Measurements from ENCODE around the gene GAST. TPM values are rescaled to one million over a fixed set of nuclear protein-coding genes. Genes with fewer than 3 reads are reported as not detected.

Gene GAST
- total and polyA plus RNA-seq, 9 of the 15 experiments (the other 6 are each of a cell fraction or from before 2014, with no cell fraction given), result not detected

DNA sequence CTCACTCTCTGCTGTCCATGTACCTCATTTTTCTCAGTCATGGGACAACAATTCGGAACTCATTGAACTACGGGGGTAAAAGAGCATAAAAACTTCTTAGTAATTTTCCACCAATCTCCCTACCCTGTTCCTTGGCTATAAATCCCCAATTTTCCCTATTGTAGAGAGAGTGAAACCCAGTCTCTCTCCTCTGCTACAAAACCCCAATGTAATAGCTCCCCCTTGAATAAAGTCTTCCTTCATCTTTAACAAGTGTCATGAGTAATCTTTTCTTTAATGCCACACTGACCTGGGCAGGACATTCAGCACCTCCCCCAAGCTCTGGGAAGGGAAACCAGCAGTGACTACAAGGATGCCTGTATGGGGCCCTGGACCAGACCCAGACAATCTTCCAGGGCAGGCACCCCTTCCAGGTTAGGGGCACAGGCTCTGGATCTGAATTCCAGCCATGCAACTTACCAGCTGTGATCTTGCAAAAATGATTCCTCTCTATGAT lies 33.7 kb upstream of the GAST start (continued):
- TF ChIP-seq YY1 (IDR thresholded peaks at IDR 0.05; ENCODE audit: borderline replicate concordance in 1 of 3, control insufficient read depth in 1 of 3, extremely low read depth in 1 of 3, insufficient read depth in 3 of 3, insufficient read length in 1 of 3, insufficient replicate concordance in 2 of 3, low read depth in 1 of 3, low read length in 2 of 3) (peak in 1 of 3 experiments; percentile 45), ILK (tag; IDR thresholded peaks at IDR 0.05; ENCODE audit: borderline replicate concordance, low read depth) (0 out of 2 replicates have a peak, but pooled peaks have one; percentile 3), FOXA3 (CRISPR knock-in tag; conservative IDR thresholded peaks at IDR 0.05 in 1 of 2, IDR thresholded peaks at IDR 0.05 in 1 of 2) (peak in 1 of 2 experiments; percentile 74; a peak in 2 of 4 replicates), MYNN (IDR thresholded peaks at IDR 0.05) (peak; percentile 85), MYNN (CRISPR knock-in tag; IDR thresholded peaks at IDR 0.05) (no peak), KLF10 (CRISPR knock-in tag; IDR thresholded peaks at IDR 0.05) (peak; percentile 99), TAF9B (IDR thresholded peaks at IDR 0.05; ENCODE audit: partially characterized antibody) (peak; percentile 88), ZBTB26 (CRISPR knock-in tag; IDR thresholded peaks at IDR 0.05) (peak; percentile 100), ZSCAN32 (CRISPR knock-in tag; IDR thresholded peaks at IDR 0.05) (peak; percentile 98), CREB1 (IDR thresholded peaks at IDR 0.05) (peak; percentile 65; the same call in 1 of the 2 replicates), CREB1 (CRISPR knock-in tag; IDR thresholded peaks at IDR 0.05) (peak; percentile 21; the same call in 1 of the 2 replicates), PYGO2 (tag; IDR thresholded peaks at IDR 0.05) (peak; percentile 21; the same call in 1 of the 2 replicates), CREM (IDR thresholded peaks at IDR 0.05; ENCODE audit: low read depth) (peak; percentile 47; the same call in 1 of the 2 replicates), ZNF263 (CRISPR knock-in tag; IDR thresholded peaks at IDR 0.05; ENCODE audit: borderline replicate concordance) (no peak), NR2C2 (CRISPR knock-in tag; IDR thresholded peaks at IDR 0.05) (no peak), NR2C2 (tag; IDR thresholded peaks at IDR 0.05) (no peak), MAFF (IDR thresholded peaks at IDR 0.05; ENCODE audit: low read length) (peak; percentile 78), RUNX1 (IDR thresholded peaks at IDR 0.05; ENCODE audit: low read depth) (peak; percentile 99), KHSRP (IDR thresholded peaks at IDR 0.05) (peak; percentile 52; the same call in 1 of the 2 replicates), ZNF384 (IDR thresholded peaks at IDR 0.05; ENCODE audit: low read depth, low read length) (no peak; the same call in 1 of the 2 replicates), ZBTB12 (CRISPR knock-in tag; IDR thresholded peaks at IDR 0.05) (no peak), ZNF282 (CRISPR knock-in tag; IDR thresholded peaks at IDR 0.05) (no peak), HNRNPLL (IDR thresholded peaks at IDR 0.05; ENCODE audit: low read depth, low read length, poor library complexity, severe bottlenecking) (no peak), POLR3G (IDR thresholded peaks at IDR 0.05; ENCODE audit: extremely low read depth, insufficient read length, insufficient replicate concordance) (no peak), DLX4 (CRISPR knock-in tag; IDR thresholded peaks at IDR 0.05) (peak; percentile 98)
- TF ChIP-seq, protein P1, sequence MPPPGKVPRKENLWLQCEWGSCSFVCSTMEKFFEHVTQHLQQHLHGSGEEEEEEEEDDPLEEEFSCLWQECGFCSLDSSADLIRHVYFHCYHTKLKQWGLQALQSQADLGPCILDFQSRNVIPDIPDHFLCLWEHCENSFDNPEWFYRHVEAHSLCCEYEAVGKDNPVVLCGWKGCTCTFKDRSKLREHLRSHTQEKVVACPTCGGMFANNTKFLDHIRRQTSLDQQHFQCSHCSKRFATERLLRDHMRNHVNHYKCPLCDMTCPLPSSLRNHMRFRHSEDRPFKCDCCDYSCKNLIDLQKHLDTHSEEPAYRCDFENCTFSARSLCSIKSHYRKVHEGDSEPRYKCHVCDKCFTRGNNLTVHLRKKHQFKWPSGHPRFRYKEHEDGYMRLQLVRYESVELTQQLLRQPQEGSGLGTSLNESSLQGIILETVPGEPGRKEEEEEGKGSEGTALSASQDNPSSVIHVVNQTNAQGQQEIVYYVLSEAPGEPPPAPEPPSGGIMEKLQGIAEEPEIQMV (tag; conservative IDR thresholded peaks at IDR 0.05; ENCODE audit: low read depth), result no peak
